HL-60 (cell line): ENCODE results near the gene EGFR.

Experiments used
- DNase-seq, 2 experiments: peaks; one replicate each; pipeline ENCODE4 v3.0.0-alpha.2; 2010 to 2020; ENCODE audit warnings: low read depth in 1 of 2, low spot score in 1 of 2
- H3K27ac ChIP-seq: fragments of 250-450 bp; sonication (Bioruptor Pico); replicated peaks from 2 replicates; pipeline ENCODE4 v1.5.1; 2020; ENCODE audit warnings: mild to moderate bottlenecking, moderate library complexity
- H3K27me3 ChIP-seq: fragments of 250-450 bp; sonication (Bioruptor Pico); 2 replicates; pipeline ENCODE4 v1.5.1; 2021; ENCODE audit warnings: mild to moderate bottlenecking, moderate library complexity; ENCODE audit not compliant: insufficient read depth, poor library complexity, severe bottlenecking
- H3K4me3 ChIP-seq: replicated peaks from 2 replicates; pipeline ENCODE4 v1.5.1; 2011; ENCODE audit warnings: mild to moderate bottlenecking, control low read depth, low read length; ENCODE audit not compliant: insufficient read depth
- CTCF ChIP-seq: IDR thresholded peaks from one replicate; pipeline ENCODE4 v1.5.1; 2011; ENCODE audit warnings: low read length, control low read depth, inconsistent platforms; ENCODE audit not compliant: insufficient read depth
- GABPA ChIP-seq: IDR thresholded peaks from 2 replicates; pipeline ENCODE4 v1.6.1; 2012; ENCODE audit warnings: low read depth
- POLR2AphosphoS5 ChIP-seq: IDR thresholded peaks from 2 replicates; pipeline ENCODE4 v1.6.1; 2012; ENCODE audit warnings: low read depth
- REST ChIP-seq: IDR thresholded peaks from 2 replicates; pipeline ENCODE4 v1.6.1; 2012; ENCODE audit warnings: low read depth; ENCODE audit not compliant: insufficient replicate concordance
- SPI1 ChIP-seq: IDR thresholded peaks from 2 replicates; pipeline ENCODE4 v1.6.1; 2012; ENCODE audit warnings: low read depth, mild to moderate bottlenecking, borderline replicate concordance

Gene EGFR

GRCh38 chr7:55073976-55074528, 55.2 kb downstream of the EGFR start:
- TF ChIP-seq SPI1 (no peak), REST (no peak), GABPA (no peak)
- Histone ChIP-seq H3K27ac (no peak overlapping the region), H3K4me3 (no peak overlapping the region), H3K27me3 (no peaks in the 10 kb centered on the region)
- no peak for DNase-seq

GRCh38 chr7:55075464-55076021, 56.7 kb downstream of the EGFR start:
- Histone ChIP-seq H3K27ac (no peak overlapping the region), H3K4me3 (no peak overlapping the region), H3K27me3 (no peaks in the 10 kb centered on the region)
- no peak for DNase-seq
- TF ChIP-seq POLR2AphosphoS5 (no peak), REST (no peak), CTCF (no peak)

GRCh38 chr7:55077561-55078410, 59.0 kb downstream of the EGFR start:
- no peak for DNase-seq
- no peak overlapping the region for H3K4me3 ChIP-seq
- H3K27ac ChIP-seq: no peak overlapping the region
- TF ChIP-seq SPI1: no peak
- no peak for TF ChIP-seq GABPA
- TF ChIP-seq CTCF: no peak
- TF ChIP-seq REST: no peak
- TF ChIP-seq POLR2AphosphoS5: no peak
- H3K27me3 ChIP-seq: no peaks in the 10 kb centered on the region
